Prostate gland (tissue), 2 donors: ENCODE data around the gene MAFG. TPM values are rescaled to one million over a fixed set of nuclear protein-coding genes. Genes with fewer than 3 reads are reported as not detected.
A peak's percentile ranks its signal among the peaks of the same experiment; 100 is the strongest.

Experiments used
- DNase-seq: peaks from one replicate; pipeline ENCODE4 v3.0.0-alpha.2; 2019; ENCODE audit warnings: low spot score
- H3K27ac ChIP-seq, 2 donors: fragments of 200-600 bp; sonication (generic); 2 replicates each; pipeline ENCODE4 v1.5.1; 2017 to 2019
- H3K27me3 ChIP-seq: fragments of 200-600 bp; sonication (generic); replicated peaks from 2 replicates; pipeline ENCODE4 v1.5.1; 2019; ENCODE audit not compliant: insufficient read depth
- H3K36me3 ChIP-seq, 2 donors: fragments of 200-600 bp; sonication (generic); 1 replicate in 1 of 2; 2 replicates in 1 of 2; pipeline versions ENCODE4 v1.5.1 to v1.8.1; 2017 to 2019
- H3K4me1 ChIP-seq: fragments of 200-600 bp; sonication (generic); replicated peaks from 2 replicates; pipeline ENCODE4 v1.5.1; 2019
- H3K4me3 ChIP-seq, 2 donors: fragments of 200-600 bp; sonication (generic); 2 replicates each; pipeline ENCODE4 v1.5.1; 2017 to 2019
- H3K9me3 ChIP-seq: fragments of 200-600 bp; sonication (generic); 2 replicates; pipeline ENCODE4 v1.5.1; 2017
- CTCF ChIP-seq, 4 experiments: fragments of 200-600 bp in 2 of 4; fragments of 450-650 bp in 2 of 4; sonication (generic) in 2 of 4; IDR thresholded peaks; 1 replicate in 3 of 4; 2 replicates in 1 of 4; pipeline ENCODE4 v1.5.1; 2016 to 2019; ENCODE audit warnings: antibody characterized with exemption in 4 of 4, mild to moderate bottlenecking in 2 of 4, moderate library complexity in 2 of 4
- POLR2A ChIP-seq: fragments of 450-650 bp; IDR thresholded peaks from one replicate; pipeline ENCODE4 v1.6.1; 2016; ENCODE audit warnings: antibody characterized with exemption, mild to moderate bottlenecking
- POLR2AphosphoS5 ChIP-seq: sonication (generic); formaldehyde crosslinking; IDR thresholded peaks from one replicate; pipeline ENCODE4 v1.6.1; 2017; ENCODE audit warnings: antibody characterized with exemption
- WGBS: methylation state at CpG from one replicate; pipeline ENCODE4 v1.1.5; 2018; 5-methylcytosine and 5-hydroxymethylcytosine counted together
- intact Hi-C: fragments of 100-400 bp; cut with DNase I; formaldehyde crosslinking; loops from one replicate; pipeline ENCODE4 v1.14.2; 2022
- total RNA-seq, 2 donors: library from RNA; depleted of rRNA; stranded (reverse); fragments of >200 nt; gene quantifications; one replicate each; pipeline ENCODE4 v1.1.0, GENCODE V29; 2016

Gene MAFG
- total RNA-seq, 2 donors from 2014 or later, result 11.3 to 27.7 TPM

GRCh38 chr17:81927152-81927652 lies 333 bp downstream of the MAFG start:
- H3K4me1 ChIP-seq, result peaks cover 22% of the 10 kb centered on the region
- H3K36me3 ChIP-seq, result no peaks in the 10 kb centered on the region
- H3K27me3 ChIP-seq, result no peaks in the 10 kb centered on the region
- 1% methylated on average over 10 of the region's 78 CpGs for WGBS
- TF ChIP-seq POLR2AphosphoS5 (no peak), CTCF (IDR thresholded peaks at IDR 0.05) (no peak)
- peak overlapping the region; percentile 83 to 85 for H3K27ac ChIP-seq
- peak overlapping the region; percentile 89 to 98 for H3K4me3 ChIP-seq
- no peaks in the 10 kb centered on the region for H3K9me3 ChIP-seq
- DNase-seq, result no peak
- intact Hi-C loops, result no loop called here

GRCh38 chr17:81926451-81927151 lies 934 bp downstream of the MAFG start:
- H3K4me1 ChIP-seq, result peaks cover 22% of the 10 kb centered on the region
- peak; percentile 51 for DNase-seq
- WGBS, result under 1% methylated on average over 32 of the region's 46 CpGs
- H3K27me3 ChIP-seq, result no peaks in the 10 kb centered on the region
- peak overlapping the region; percentile 89 to 98 for H3K4me3 ChIP-seq
- no peaks in the 10 kb centered on the region for H3K9me3 ChIP-seq
- TF ChIP-seq POLR2AphosphoS5, result peak; percentile 61
- TF ChIP-seq CTCF (IDR thresholded peaks at IDR 0.05), result no peak
- TF ChIP-seq POLR2A, result peak; percentile 38
- H3K27ac ChIP-seq, result peak overlapping the region; percentile 83 to 85
- H3K36me3 ChIP-seq, result no peaks in the 10 kb centered on the region
- intact Hi-C loops, result no loop called here

GRCh38 chr17:81925860-81926450 lies 1.6 kb downstream of the MAFG start:
- Histone ChIP-seq H3K36me3 (no peaks in the 10 kb centered on the region), H3K9me3 (no peaks in the 10 kb centered on the region), H3K4me3 (peak overlapping the region; percentile 89 to 98), H3K27ac (peak overlapping the region; percentile 83 to 85), H3K4me1 (peaks cover 22% of the 10 kb centered on the region), H3K27me3 (no peaks in the 10 kb centered on the region)
- TF ChIP-seq POLR2AphosphoS5, result no peak
- TF ChIP-seq POLR2A, result no peak
- TF ChIP-seq CTCF (IDR thresholded peaks at IDR 0.05), result no peak
- 61% methylated on average over 10 of the region's 10 CpGs for WGBS
- intact Hi-C loops, result no loop called here
- DNase-seq, result no peak

- intact Hi-C loops, result no loop called here
- Histone ChIP-seq H3K36me3 (no peaks in the 10 kb centered on the region), H3K4me3 (no peak overlapping the region), H3K27me3 (no peaks in the 10 kb centered on the region), H3K27ac (no peak overlapping the region), H3K9me3 (no peaks in the 10 kb centered on the region), H3K4me1 (peaks cover 22% of the 10 kb centered on the region)
- no peak for DNase-seq
- TF ChIP-seq POLR2A, result no peak
- TF ChIP-seq POLR2AphosphoS5, result no peak
- TF ChIP-seq CTCF (IDR thresholded peaks at IDR 0.05), result no peak
- WGBS, result 68% methylated on average over 21 of the region's 21 CpGs
These were observed 2.7 kb downstream of the MAFG start for GRCh38 chr17:81924557-81925532.
